Tibial artery (tissue), 4 donors: ENCODE measurements around the gene ALDH1B1.

Experiments
- DNase-seq, 2 donors: peaks; one replicate each; pipeline ENCODE4 v3.0.0-alpha.2; 2019
- H3K27ac ChIP-seq, 2 donors: fragments of 200-600 bp; sonication (generic) in 1 of 2; 1 replicate in 1 of 2; 2 replicates in 1 of 2; pipeline ENCODE4 v1.5.1; 2018 to 2019; ENCODE audit warnings: mild to moderate bottlenecking in 1 of 2
- H3K27me3 ChIP-seq, 2 donors: fragments of 200-600 bp; sonication (generic) in 1 of 2; one replicate each; pipeline versions ENCODE4 v1.5.1 to v1.6.0; 2016 to 2019
- H3K36me3 ChIP-seq, 3 donors: fragments of 200-600 bp; sonication (generic) in 2 of 3; one replicate each; pipeline ENCODE4 v1.5.1; 2016 to 2019; ENCODE audit warnings: mild to moderate bottlenecking in 2 of 3
- H3K4me1 ChIP-seq, 4 donors: fragments of 200-600 bp; sonication (generic) in 2 of 4; 1 replicate in 3 of 4; 2 replicates in 1 of 4; pipeline ENCODE4 v1.5.1; 2016 to 2019
- H3K4me3 ChIP-seq, 2 donors: fragments of 200-600 bp; sonication (generic) in 1 of 2; 1 replicate in 1 of 2; 2 replicates in 1 of 2; pipeline ENCODE4 v1.5.1; 2018 to 2019; ENCODE audit warnings: mild to moderate bottlenecking in 2 of 2
- H3K9me3 ChIP-seq, 3 donors: fragments of 200-600 bp; sonication (generic) in 1 of 3; one replicate each; pipeline ENCODE4 v1.5.1; 2016 to 2019
- CTCF ChIP-seq, 2 experiments: fragments of 200-600 bp in 1 of 2; fragments of 450-650 bp in 1 of 2; IDR thresholded peaks; one replicate each; pipeline ENCODE4 v1.5.1; 2017 to 2019; ENCODE audit warnings: antibody characterized with exemption in 2 of 2, mild to moderate bottlenecking in 1 of 2, moderate library complexity in 1 of 2
- intact Hi-C: fragments of 100-400 bp; cut with DNase I; formaldehyde crosslinking; loops from one replicate; pipeline ENCODE4 v1.15.0; 2023; ENCODE audit warnings: low total_unique reads

ALDH1B1 gene

DNA sequence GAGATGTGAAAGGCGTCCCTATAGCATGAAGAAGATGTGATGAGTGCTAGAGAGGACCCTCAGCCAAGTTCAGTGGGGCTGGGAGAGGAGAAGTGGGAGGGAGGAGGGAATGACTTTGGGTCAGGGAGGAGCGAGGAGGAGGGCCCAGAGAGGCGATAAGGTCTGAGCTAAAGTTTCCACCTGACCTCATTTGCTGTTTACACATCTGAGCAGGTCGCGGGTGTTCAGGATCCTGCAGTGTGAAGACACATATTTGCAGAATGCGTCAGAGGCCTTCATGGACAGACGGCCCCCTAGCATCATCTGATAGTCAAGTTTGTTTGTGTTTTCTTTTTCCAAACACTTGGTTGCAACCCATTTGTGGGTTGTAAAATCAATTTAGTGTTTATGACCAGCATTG, 50.7 kb downstream of the ALDH1B1 start:
- intact Hi-C loops: no loop called here
- no peak for TF ChIP-seq CTCF (IDR thresholded peaks at IDR 0.05)
- Histone ChIP-seq H3K4me1 (no peaks in the 10 kb centered on the region), H3K27ac (no peak overlapping the region), H3K4me3 (no peak overlapping the region), H3K27me3 (no peaks in the 10 kb centered on the region), H3K9me3 (no peaks in the 10 kb centered on the region), H3K36me3 (no peaks in the 10 kb centered on the region)
- DNase-seq: no peak

DNA sequence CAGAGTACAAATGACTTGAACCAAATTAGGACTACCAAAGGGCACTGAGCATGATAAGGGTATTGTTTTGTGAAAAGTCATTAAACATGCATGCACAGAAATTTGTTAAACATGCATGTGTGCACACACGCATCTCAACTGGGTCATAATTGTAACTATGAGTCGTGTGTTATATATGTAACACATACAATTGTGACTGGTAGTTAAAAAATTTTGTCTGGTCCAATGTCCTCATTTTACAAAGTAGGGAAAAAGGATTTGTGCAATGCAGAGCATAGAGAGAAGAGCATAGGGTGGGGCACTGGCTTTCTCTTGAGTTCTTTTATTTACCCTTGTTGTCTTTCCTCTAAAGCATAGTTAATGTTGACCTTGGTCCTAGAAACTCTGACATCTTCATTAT, 51.1 kb downstream of the ALDH1B1 start:
- no peaks in the 10 kb centered on the region for H3K9me3 ChIP-seq

GRCh38 chr9:38445154-38446043, 52.9 kb downstream of the ALDH1B1 start:
- H3K36me3 ChIP-seq: no peaks in the 10 kb centered on the region
- no peaks in the 10 kb centered on the region for H3K27me3 ChIP-seq
- no peak for DNase-seq
- H3K4me3 ChIP-seq: no peak overlapping the region
- H3K4me1 ChIP-seq: no peaks in the 10 kb centered on the region
- H3K9me3 ChIP-seq: peaks cover 0 to 1% (median 0%) of the 10 kb centered on the region in 3 donors
- no peak overlapping the region for H3K27ac ChIP-seq
- intact Hi-C loops: no loop called here
- no peak for TF ChIP-seq CTCF (IDR thresholded peaks at IDR 0.05)

More for the DNA sequence above, 51.1 kb downstream of the ALDH1B1 start:
- Histone ChIP-seq H3K36me3 (no peaks in the 10 kb centered on the region), H3K27ac (no peak overlapping the region), H3K27me3 (no peaks in the 10 kb centered on the region), H3K4me3 (no peak overlapping the region), H3K4me1 (no peaks in the 10 kb centered on the region)
- intact Hi-C loops: no loop called here
- no peak for TF ChIP-seq CTCF (IDR thresholded peaks at IDR 0.05)
- DNase-seq: no peak

DNA sequence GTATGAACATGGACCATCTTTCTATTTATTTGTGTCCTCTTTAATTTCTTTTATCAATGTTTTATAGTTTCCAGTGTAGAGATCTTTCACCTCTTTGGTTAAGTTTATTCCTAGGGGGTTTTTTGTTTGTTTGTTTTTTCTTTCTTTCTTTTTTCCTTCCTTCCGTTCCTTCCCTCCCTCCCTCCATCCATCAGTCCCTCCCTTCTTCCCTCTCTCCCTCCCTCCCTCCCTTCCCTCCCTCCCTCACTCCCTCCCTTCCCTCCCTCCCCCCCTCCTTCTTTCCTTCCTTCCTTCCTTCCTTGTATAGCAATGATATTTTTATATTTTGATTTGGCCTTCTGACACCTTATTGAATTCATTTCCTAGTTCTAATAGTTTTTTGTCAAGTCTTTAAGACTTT, 55.2 kb downstream of the ALDH1B1 start:
- TF ChIP-seq CTCF (IDR thresholded peaks at IDR 0.05): no peak
- H3K27me3 ChIP-seq: no peaks in the 10 kb centered on the region
- no peaks in the 10 kb centered on the region for H3K36me3 ChIP-seq
- H3K27ac ChIP-seq: no peak overlapping the region
- DNase-seq: no peak
- H3K9me3 ChIP-seq: peaks cover 0 to 10% (median 0%) of the 10 kb centered on the region in 3 donors
- intact Hi-C loops: no loop called here
- H3K4me3 ChIP-seq: no peak overlapping the region
- no peaks in the 10 kb centered on the region for H3K4me1 ChIP-seq
